Measurements from ENCODE around the gene DERA.
"Not testable (repeated sequence)": the region's sequence is repeated elsewhere in the genome, so short reads cannot be mapped to it uniquely, and the experiment has no call there.

Gene DERA

GRCh38 chr12:15996948-15997347, 85.8 kb downstream of the DERA start:
- Histone ChIP-seq H3K4me1 (ENCODE audit: control insufficient read depth, insufficient read depth, low read length) (no peaks in the 10 kb centered on the region), H3K27me3 (ENCODE audit: control insufficient read depth, insufficient read depth, low read length, poor library complexity, severe bottlenecking) (no peaks in the 10 kb centered on the region), H3K36me3 (ENCODE audit: control insufficient read depth, insufficient read depth, low read length) (no peaks in the 10 kb centered on the region), H3K9me3 (ENCODE audit: control insufficient read depth, low read length) (no peaks in the 10 kb centered on the region), H3K27ac (ENCODE audit: insufficient read depth, low read depth, low read length, poor library complexity, severe bottlenecking) (no peak overlapping the region), H3K4me3 (ENCODE audit: insufficient read depth, low read depth, low read length) (no peak overlapping the region)
- WGBS, 2 experiments: 100% methylated on average over 1 of the region's 1 CpG; no CpG with 5 or more reads in 1 of the 2 experiments

DNA sequence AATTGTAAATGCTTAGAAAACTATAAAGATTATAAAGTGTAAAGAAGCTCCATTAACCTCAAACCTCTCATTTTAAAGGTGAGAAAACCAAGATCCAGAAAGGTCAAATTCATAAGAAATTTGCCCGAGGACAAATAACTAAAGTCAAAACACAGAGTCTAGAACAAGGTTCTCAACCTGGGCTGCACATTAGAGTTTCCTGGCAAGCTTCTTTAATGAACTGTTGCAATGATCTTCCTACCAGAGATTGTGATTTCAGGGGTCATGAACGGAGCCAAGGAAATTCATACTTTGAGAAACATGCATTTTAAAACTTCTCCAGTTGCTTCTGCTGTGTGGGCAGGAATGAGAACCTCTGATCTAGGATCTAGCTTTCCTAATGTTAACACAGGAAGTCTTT, 86.8 kb downstream of the DERA start:
- H3K27ac ChIP-seq (ENCODE audit: insufficient read depth, low read depth, low read length, poor library complexity, severe bottlenecking): no peak overlapping the region
- 94 to 98% methylated on average over 2 of the region's 2 CpGs for WGBS, 2 experiments

DNA sequence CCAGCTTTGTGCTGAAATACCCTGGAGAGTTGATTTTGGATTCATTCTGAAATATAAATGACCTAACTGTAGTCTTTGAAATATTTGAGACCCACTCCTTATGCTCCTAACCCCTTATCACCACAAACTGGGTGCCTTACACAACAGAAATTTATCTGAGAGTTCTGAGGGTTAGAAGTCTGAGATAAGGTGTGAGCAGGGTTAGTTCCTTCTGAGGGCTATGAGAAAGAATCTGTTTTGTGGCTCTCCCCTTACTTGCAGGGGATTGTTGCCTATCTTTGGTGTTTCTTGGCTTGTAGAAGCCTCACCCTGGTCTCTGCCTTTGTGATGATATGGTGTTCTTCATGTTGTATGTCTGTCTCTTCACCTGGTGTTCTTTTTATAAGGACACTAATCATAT, 91.7 kb downstream of the DERA start:
- Histone ChIP-seq H3K4me3 (ENCODE audit: insufficient read depth, low read depth, low read length) (no peak overlapping the region), H3K9me3 (ENCODE audit: control insufficient read depth, low read length) (no peaks in the 10 kb centered on the region), H3K27me3 (ENCODE audit: control insufficient read depth, insufficient read depth, low read length, poor library complexity, severe bottlenecking) (no peaks in the 10 kb centered on the region), H3K27ac (ENCODE audit: insufficient read depth, low read depth, low read length, poor library complexity, severe bottlenecking) (no peak overlapping the region), H3K4me1 (ENCODE audit: control insufficient read depth, insufficient read depth, low read length) (no peaks in the 10 kb centered on the region), H3K36me3 (ENCODE audit: control insufficient read depth, insufficient read depth, low read length) (no peaks in the 10 kb centered on the region)

More for the DNA sequence above, 86.8 kb downstream of the DERA start:
- no peaks in the 10 kb centered on the region for H3K4me1 ChIP-seq (ENCODE audit: control insufficient read depth, insufficient read depth, low read length)
- H3K4me3 ChIP-seq (ENCODE audit: insufficient read depth, low read depth, low read length): no peak overlapping the region
- no peaks in the 10 kb centered on the region for H3K9me3 ChIP-seq (ENCODE audit: control insufficient read depth, low read length)
- no peaks in the 10 kb centered on the region for H3K36me3 ChIP-seq (ENCODE audit: control insufficient read depth, insufficient read depth, low read length)
- H3K27me3 ChIP-seq (ENCODE audit: control insufficient read depth, insufficient read depth, low read length, poor library complexity, severe bottlenecking): no peaks in the 10 kb centered on the region

DNA sequence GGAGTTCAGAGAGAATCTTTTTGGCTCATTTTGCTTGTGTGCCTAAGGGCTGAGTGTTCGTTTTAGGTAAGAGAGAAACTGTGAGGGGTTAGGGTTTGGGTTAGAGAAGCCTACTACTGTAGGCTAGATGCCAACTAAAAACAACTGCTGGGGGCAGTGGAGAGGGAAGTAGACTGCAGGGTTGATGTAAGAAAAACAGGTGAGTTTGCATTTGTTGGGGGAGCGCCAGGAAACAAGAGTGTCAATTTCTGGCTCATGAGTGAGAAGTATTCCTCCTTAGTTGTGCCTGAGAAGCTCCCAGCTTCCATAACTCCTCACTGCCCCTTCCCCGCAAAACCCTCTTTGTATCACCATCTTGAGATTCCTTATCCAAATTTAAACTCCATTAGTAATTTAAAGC, 92.3 kb downstream of the DERA start:
- Histone ChIP-seq H3K4me1 (ENCODE audit: control insufficient read depth, insufficient read depth, low read length) (no peaks in the 10 kb centered on the region), H3K27ac (ENCODE audit: insufficient read depth, low read depth, low read length, poor library complexity, severe bottlenecking) (no peak overlapping the region), H3K9me3 (ENCODE audit: control insufficient read depth, low read length) (no peaks in the 10 kb centered on the region), H3K27me3 (ENCODE audit: control insufficient read depth, insufficient read depth, low read length, poor library complexity, severe bottlenecking) (no peaks in the 10 kb centered on the region), H3K4me3 (ENCODE audit: insufficient read depth, low read depth, low read length) (no peak overlapping the region), H3K36me3 (ENCODE audit: control insufficient read depth, insufficient read depth, low read length) (no peaks in the 10 kb centered on the region)
- 93 to 94% methylated on average over 3 of the region's 3 CpGs for WGBS, 2 experiments

- Histone ChIP-seq H3K36me3 (ENCODE audit: control insufficient read depth, insufficient read depth, low read length) (no peaks in the 10 kb centered on the region), H3K4me1 (ENCODE audit: control insufficient read depth, insufficient read depth, low read length) (no peaks in the 10 kb centered on the region), H3K9me3 (ENCODE audit: control insufficient read depth, low read length) (no peaks in the 10 kb centered on the region), H3K27me3 (ENCODE audit: control insufficient read depth, insufficient read depth, low read length, poor library complexity, severe bottlenecking) (no peaks in the 10 kb centered on the region), H3K27ac (ENCODE audit: insufficient read depth, low read depth, low read length, poor library complexity, severe bottlenecking) (no peak overlapping the region), H3K4me3 (ENCODE audit: insufficient read depth, low read depth, low read length) (no peak overlapping the region)
- 99 to 100% methylated on average over 2 of the region's 4 CpGs for WGBS, 2 experiments
These were observed 95.6 kb downstream of the DERA start for GRCh38 chr12:16006752-16007151.

DNA sequence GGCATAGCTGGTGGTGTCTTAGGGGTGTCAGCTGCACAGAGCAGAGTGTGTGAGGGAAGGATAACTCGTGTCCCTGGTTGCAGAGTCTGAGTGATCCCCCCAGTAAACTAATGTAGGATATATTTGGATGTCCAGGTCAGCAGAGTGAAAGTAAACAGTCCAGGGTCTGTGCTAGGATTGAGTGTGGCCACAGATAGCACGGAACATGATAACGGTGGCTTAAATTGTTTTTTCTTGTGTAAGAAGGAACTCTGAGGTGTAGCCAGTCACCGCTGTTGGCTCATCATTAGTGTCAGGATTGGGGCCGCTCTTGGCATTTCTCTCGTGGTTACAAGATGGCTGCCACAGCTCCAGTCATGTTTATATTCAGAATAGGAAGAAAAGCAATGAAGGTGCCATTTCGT, 97.3 kb downstream of the DERA start:
- Histone ChIP-seq H3K36me3 (ENCODE audit: control insufficient read depth, insufficient read depth, low read length) (no peaks in the 10 kb centered on the region), H3K27me3 (ENCODE audit: control insufficient read depth, insufficient read depth, low read length, poor library complexity, severe bottlenecking) (no peaks in the 10 kb centered on the region)
- 94% methylated on average over 7 of the region's 7 CpGs for WGBS, 2 experiments

DNA sequence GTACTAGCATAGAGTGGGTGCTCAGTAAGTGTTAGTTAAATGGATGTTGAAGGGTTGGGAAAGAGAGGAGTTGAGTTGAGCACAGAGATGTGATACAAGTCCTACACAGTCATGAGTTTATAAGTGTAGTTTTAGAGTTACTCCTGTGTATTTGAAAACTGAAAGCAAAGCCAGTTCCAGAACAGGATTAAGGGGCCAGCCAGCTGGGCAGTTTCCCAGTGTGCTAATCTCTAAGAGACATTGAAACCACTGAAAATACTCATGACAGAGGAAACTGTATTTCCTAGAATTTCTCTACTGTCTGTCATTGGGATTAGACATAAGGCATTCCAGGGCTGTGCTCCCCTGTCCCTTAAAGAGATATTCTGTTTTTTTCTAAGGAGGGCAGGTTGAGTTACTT, 101.0 kb downstream of the DERA start:
- no peaks in the 10 kb centered on the region for H3K4me1 ChIP-seq (ENCODE audit: control insufficient read depth, insufficient read depth, low read length)
- H3K27me3 ChIP-seq (ENCODE audit: control insufficient read depth, insufficient read depth, low read length, poor library complexity, severe bottlenecking): no peaks in the 10 kb centered on the region
- peaks cover 13% of the 10 kb centered on the region for H3K36me3 ChIP-seq (ENCODE audit: control insufficient read depth, insufficient read depth, low read length)
- H3K27ac ChIP-seq (ENCODE audit: insufficient read depth, low read depth, low read length, poor library complexity, severe bottlenecking): no peak overlapping the region
- no peaks in the 10 kb centered on the region for H3K9me3 ChIP-seq (ENCODE audit: control insufficient read depth, low read length)
- no peak overlapping the region for H3K4me3 ChIP-seq (ENCODE audit: insufficient read depth, low read depth, low read length)

More for the DNA sequence above, 97.3 kb downstream of the DERA start:
- H3K9me3 ChIP-seq (ENCODE audit: control insufficient read depth, low read length): no peaks in the 10 kb centered on the region
- no peak overlapping the region for H3K27ac ChIP-seq (ENCODE audit: insufficient read depth, low read depth, low read length, poor library complexity, severe bottlenecking)
- no peaks in the 10 kb centered on the region for H3K4me1 ChIP-seq (ENCODE audit: control insufficient read depth, insufficient read depth, low read length)
- no peak overlapping the region for H3K4me3 ChIP-seq (ENCODE audit: insufficient read depth, low read depth, low read length)

- not testable (repeated sequence) for H3K27me3 ChIP-seq (ENCODE audit: control insufficient read depth, insufficient read depth, low read length, poor library complexity, severe bottlenecking); H3K9me3 ChIP-seq (ENCODE audit: control insufficient read depth, low read length); H3K4me3 ChIP-seq (ENCODE audit: insufficient read depth, low read depth, low read length); H3K4me1 ChIP-seq (ENCODE audit: control insufficient read depth, insufficient read depth, low read length); H3K27ac ChIP-seq (ENCODE audit: insufficient read depth, low read depth, low read length, poor library complexity, severe bottlenecking)
- peaks cover 16% of the 10 kb centered on the region for H3K36me3 ChIP-seq (ENCODE audit: control insufficient read depth, insufficient read depth, low read length)
- 95 to 98% methylated on average over 1 of the region's 1 CpG for WGBS, 2 experiments
These were observed 102.6 kb downstream of the DERA start for GRCh38 chr12:16013722-16014121.

GRCh38 chr12:16014394-16014793, 103.3 kb downstream of the DERA start:
- not testable (repeated sequence) for H3K4me3 ChIP-seq (ENCODE audit: insufficient read depth, low read depth, low read length); H3K27me3 ChIP-seq (ENCODE audit: control insufficient read depth, insufficient read depth, low read length, poor library complexity, severe bottlenecking); H3K9me3 ChIP-seq (ENCODE audit: control insufficient read depth, low read length); H3K27ac ChIP-seq (ENCODE audit: insufficient read depth, low read depth, low read length, poor library complexity, severe bottlenecking); H3K4me1 ChIP-seq (ENCODE audit: control insufficient read depth, insufficient read depth, low read length)
- WGBS, 2 experiments: 96 to 97% methylated on average over 6 of the region's 6 CpGs
- peaks cover 16% of the 10 kb centered on the region for H3K36me3 ChIP-seq (ENCODE audit: control insufficient read depth, insufficient read depth, low read length)

GRCh38 chr12:16016748-16017147, 105.6 kb downstream of the DERA start:
- 95 to 100% methylated on average over 2 of the region's 3 CpGs for WGBS, 2 experiments
- no peaks in the 10 kb centered on the region for H3K27me3 ChIP-seq (ENCODE audit: control insufficient read depth, insufficient read depth, low read length, poor library complexity, severe bottlenecking)
- no peak overlapping the region for H3K4me3 ChIP-seq (ENCODE audit: insufficient read depth, low read depth, low read length)
- H3K27ac ChIP-seq (ENCODE audit: insufficient read depth, low read depth, low read length, poor library complexity, severe bottlenecking): no peak overlapping the region
- H3K4me1 ChIP-seq (ENCODE audit: control insufficient read depth, insufficient read depth, low read length): no peaks in the 10 kb centered on the region
- no peaks in the 10 kb centered on the region for H3K9me3 ChIP-seq (ENCODE audit: control insufficient read depth, low read length)
- peaks cover 20% of the 10 kb centered on the region for H3K36me3 ChIP-seq (ENCODE audit: control insufficient read depth, insufficient read depth, low read length)

- Histone ChIP-seq H3K36me3 (ENCODE audit: control insufficient read depth, insufficient read depth, low read length) (peaks cover 20% of the 10 kb centered on the region), H3K9me3 (ENCODE audit: control insufficient read depth, low read length) (no peaks in the 10 kb centered on the region)
These were observed 107.2 kb downstream of the DERA start for GRCh38 chr12:16018306-16018705.

More at GRCh38 chr12:16018306-16018705, 107.2 kb downstream of the DERA start:
- no peak overlapping the region for H3K27ac ChIP-seq (ENCODE audit: insufficient read depth, low read depth, low read length, poor library complexity, severe bottlenecking)
- H3K4me3 ChIP-seq (ENCODE audit: insufficient read depth, low read depth, low read length): no peak overlapping the region
- H3K27me3 ChIP-seq (ENCODE audit: control insufficient read depth, insufficient read depth, low read length, poor library complexity, severe bottlenecking): no peaks in the 10 kb centered on the region
- WGBS, 2 experiments: 100% methylated on average over 1 to 2 of the region's 2 CpGs
- no peaks in the 10 kb centered on the region for H3K4me1 ChIP-seq (ENCODE audit: control insufficient read depth, insufficient read depth, low read length)
